ENCODE results near the gene PPP1R10. TPM values are rescaled to one million over a fixed set of nuclear protein-coding genes. Genes with fewer than 3 reads are reported as not detected.

PPP1R10 gene
- polyA plus RNA-seq, 3 donors from 2014 or later = 5.5 to 30.0 (median 12.9) TPM

- H3K4me3 Mint-ChIP-seq = peak within 1 kb of the TSS; percentile 96 to 100 (median 99)
- DNase-seq = peak; percentile 97
- H3K27ac Mint-ChIP-seq = peak within 1 kb of the TSS; percentile 98 to 100 (median 99)
- H3K27me3 Mint-ChIP-seq (ENCODE audit: low read depth in 3 of 3) = peaks cover 16 to 22% (median 17%) of the 10 kb centered on the region in 3 donors
- peaks cover 0 to 2% (median 0%) of the 10 kb centered on the region in 6 donors for H3K9me3 Mint-ChIP-seq
- H3K36me3 Mint-ChIP-seq = peaks cover 7 to 26% (median 14%) of the 10 kb centered on the region in 3 donors
- H3K4me1 Mint-ChIP-seq = peaks cover 31 to 40% of the 10 kb centered on the region in 2 donors
These were observed 60.8 kb downstream of the PPP1R10 start, which contains the start of gene GNL1 for GRCh38 chr6:30556066-30556905. Gene GNL1 (minus strand): TSS chr6:30556489. CDS start chr6:30556203, 286 bp downstream.

- Mint-ChIP-seq H3K27me3 (ENCODE audit: low read depth in 3 of 3) (peaks cover 16 to 22% (median 17%) of the 10 kb centered on the region in 3 donors), H3K9me3 (peaks cover 0 to 2% (median 0%) of the 10 kb centered on the region in 6 donors), H3K36me3 (peaks cover 10 to 31% (median 17%) of the 10 kb centered on the region in 3 donors), H3K4me3 (peak overlapping the region; percentile 96 to 100 (median 99)), H3K27ac (peak overlapping the region; percentile 98 to 100 (median 99)), H3K4me1 (peaks cover 31 to 40% of the 10 kb centered on the region in 2 donors)
- DNase-seq = no peak
These were observed 61.3 kb downstream of the PPP1R10 start for GRCh38 chr6:30555816-30556065.

- Mint-ChIP-seq H3K27me3 (ENCODE audit: low read depth in 3 of 3) (peaks cover 16 to 26% (median 17%) of the 10 kb centered on the region in 3 donors), H3K9me3 (peaks cover 0 to 2% (median 0%) of the 10 kb centered on the region in 6 donors), H3K36me3 (peaks cover 14 to 37% (median 22%) of the 10 kb centered on the region in 3 donors), H3K4me1 (peaks cover 31 to 40% of the 10 kb centered on the region in 2 donors), H3K4me3 (peak overlapping the region; percentile 96 to 100 (median 99)), H3K27ac (peak overlapping the region; percentile 98 to 100 (median 99))
- DNase-seq = no peak
These were observed 61.9 kb downstream of the PPP1R10 start for GRCh38 chr6:30554962-30555815.

- H3K27me3 Mint-ChIP-seq (ENCODE audit: low read depth in 3 of 3) = peaks cover 16 to 26% (median 17%) of the 10 kb centered on the region in 3 donors
- H3K9me3 Mint-ChIP-seq = peaks cover 0 to 2% (median 0%) of the 10 kb centered on the region in 6 donors
- H3K4me3 Mint-ChIP-seq = peak overlapping the region; percentile 34 to 100 (median 98)
- H3K4me1 Mint-ChIP-seq = peaks cover 29 to 35% of the 10 kb centered on the region in 2 donors
- H3K36me3 Mint-ChIP-seq = peaks cover 16 to 39% (median 29%) of the 10 kb centered on the region in 3 donors
- peak overlapping the region; percentile 98 to 100 (median 99) for H3K27ac Mint-ChIP-seq
- DNase-seq = no peak
These were observed 62.6 kb downstream of the PPP1R10 start for GRCh38 chr6:30554404-30554803.

Other genes with a start within 250 kb of the PPP1R10 start
- 1,000 to 10,000 TPM; 2,819 to 4,179 (median 3,086) TPM for gene HLA-E, start 127.7 kb downstream of the PPP1R10 start, polyA plus RNA-seq
- 10 to 100 TPM; 32.6 to 38.6 (median 35.0) TPM for gene GNL1, start 60.8 kb downstream of the PPP1R10 start, polyA plus RNA-seq
- gene PRR3, start 59.9 kb downstream of the PPP1R10 start, polyA plus RNA-seq = 1 to 10 TPM; 1.0 to 9.0 (median 3.6) TPM
- gene ABCF1, start 45.8 kb downstream of the PPP1R10 start, polyA plus RNA-seq = 10 to 100 TPM in 2 of 3 donors, 1 to 10 TPM in 1; 4.3 to 50.1 (median 15.2) TPM
- gene MRPS18B, start 597 bp upstream of the PPP1R10 start, polyA plus RNA-seq = 100 to 1,000 TPM in 2 of 3 donors, 10 to 100 TPM in 1; 86.6 to 114 (median 102) TPM
- 1 to 10 TPM in 1 of 3 donors, under 1 TPM in 1, not detected in 1; 0.43 to 3.1 TPM for gene ATAT1, start 9.6 kb upstream of the PPP1R10 start, polyA plus RNA-seq
- 10 to 100 TPM in 1 of 3 donors, 1 to 10 TPM in 2; 4.3 to 16.5 (median 9.8) TPM for gene C6orf136, start 29.9 kb upstream of the PPP1R10 start, polyA plus RNA-seq
- 10 to 100 TPM; 13.6 to 33.9 (median 14.4) TPM for gene DHX16, start 55.8 kb upstream of the PPP1R10 start, polyA plus RNA-seq
- gene PPP1R18, start 69.4 kb upstream of the PPP1R10 start, polyA plus RNA-seq = 100 to 1,000 TPM; 178 to 308 (median 245) TPM
- gene NRM, start 73.7 kb upstream of the PPP1R10 start, polyA plus RNA-seq = 10 to 100 TPM in 1 of 3 donors, 1 to 10 TPM in 2; 6.7 to 20.1 (median 8.4) TPM
- 10 to 100 TPM in 1 of 3 donors, 1 to 10 TPM in 1, not detected in 1; 3.0 to 16.5 TPM for gene MDC1, start 100.0 kb upstream of the PPP1R10 start, polyA plus RNA-seq
- gene TUBB, start 103.1 kb upstream of the PPP1R10 start, polyA plus RNA-seq = 100 to 1,000 TPM in 1 of 3 donors, 10 to 100 TPM in 2; 80.8 to 215 (median 84.0) TPM
- gene FLOT1, start 125.4 kb upstream of the PPP1R10 start, polyA plus RNA-seq = 100 to 1,000 TPM; 148 to 214 (median 174) TPM
- 1 to 10 TPM; 1.0 to 2.7 (median 1.6) TPM for gene IER3, start 127.3 kb upstream of the PPP1R10 start, polyA plus RNA-seq

Data from immature natural killer cell (primary cell).